Heart left ventricle (tissue), 16 donors: ENCODE data around the gene TPRN. TPM values are rescaled to one million over a fixed set of nuclear protein-coding genes. Genes with fewer than 3 reads are reported as not detected.

ENCODE experiments used
- ATAC-seq, 4 donors: fragments of 200-7000 bp; cut with Tn5 transposase; one replicate each; pipeline ENCODE4 v1.9.1; 2020 to 2022; ENCODE audit warnings: moderate library complexity in 4 of 4, mild to moderate bottlenecking in 3 of 4, moderate number of reproducible peaks in 1 of 4
- DNase-seq, 5 donors: peaks; one replicate each; pipeline ENCODE4 v3.0.0-alpha.2; 2020
- H3K27ac ChIP-seq, 12 donors: fragments of 200-600 bp; sonication (generic) in 4 of 12; one replicate each; pipeline versions ENCODE4 v1.5.0 to v1.8.0; 2016 to 2022; ENCODE audit warnings: mild to moderate bottlenecking in 2 of 12
- H3K27me3 ChIP-seq, 9 donors: fragments of 200-600 bp; sonication (generic) in 2 of 9; one replicate each; pipeline versions ENCODE4 v1.5.1 to v1.8.0; 2016 to 2022; ENCODE audit warnings: mild to moderate bottlenecking in 3 of 9
- H3K36me3 ChIP-seq, 9 donors: fragments of 200-600 bp; sonication (generic) in 2 of 9; one replicate each; pipeline versions ENCODE4 v1.5.0 to v1.8.0; 2018 to 2022; ENCODE audit warnings: mild to moderate bottlenecking in 2 of 9
- H3K4me1 ChIP-seq, 12 donors: fragments of 200-600 bp; sonication (generic) in 4 of 12; one replicate each; pipeline versions ENCODE4 v1.5.0 to v1.8.0; 2016 to 2022; ENCODE audit warnings: mild to moderate bottlenecking in 3 of 12
- H3K4me3 ChIP-seq, 12 donors: fragments of 200-600 bp; sonication (generic) in 4 of 12; one replicate each; pipeline versions ENCODE4 v1.5.0 to v1.8.0; 2017 to 2022; ENCODE audit warnings: mild to moderate bottlenecking in 9 of 12, moderate library complexity in 4 of 12
- H3K9me3 ChIP-seq, 12 donors: fragments of 200-600 bp; sonication (generic) in 4 of 12; one replicate each; pipeline versions ENCODE4 v1.5.0 to v1.8.0; 2016 to 2022; ENCODE audit warnings: mild to moderate bottlenecking in 1 of 12
- CTCF ChIP-seq, 12 donors: fragments of 200-600 bp; sonication (generic) in 4 of 12; IDR thresholded peaks; one replicate each; pipeline versions ENCODE4 v1.5.0 to v1.8.0; 2018 to 2022; ENCODE audit warnings: antibody characterized with exemption in 12 of 12, mild to moderate bottlenecking in 5 of 12
- POLR2A ChIP-seq, 2 donors: fragments of 450-650 bp; IDR thresholded peaks; one replicate each; pipeline ENCODE4 v1.6.1; 2017; ENCODE audit warnings: antibody characterized with exemption in 2 of 2, mild to moderate bottlenecking in 2 of 2, moderate library complexity in 2 of 2
- WGBS, 4 donors: extraction: QIAGEN DNeasy Blood & Tissue Kit in 2 of 4; methylation state at CpG; one replicate each; pipeline versions ENCODE4 v1.1.5 to v1.1.7; 2013 to 2018; 5-methylcytosine and 5-hydroxymethylcytosine counted together
- intact Hi-C, 10 donors: fragments of 100-400 bp; cut with DNase I; formaldehyde crosslinking; loops; one replicate each; pipeline versions ENCODE4 v1.11.1 to v1.14.2; 2022
- polyA plus RNA-seq, 2 donors: library from polyadenylated mRNA; stranded (reverse); fragments of 200-250 nt; gene quantifications; one replicate each; pipeline ENCODE4 v1.2.3, GENCODE V29; 2013
- total RNA-seq, 9 donors: library from RNA; depleted of rRNA in 2 of 9; stranded (reverse); fragments of >200 nt in 2 of 9; fragmentation: NEBNext Ultra II Directional in 3 of 9; extraction: Animal tissue kit (Norgen Biotek cat#: 25700) in 3 of 9; gene quantifications; one replicate each; pipeline versions ENCODE4 v1.1.0 to v1.2.4, GENCODE V29; 2016 to 2023
- donor health status: ischemic (EF 13 %, LVEDD 7.1; RV severe dilation, severe dysfunction).
- donor health status: healthy with polysubstance abuse.
- donor health status: DM: no; HTN: yes; CAD: no.
- donor health status: DM: no; HTN: no; CAD: no.
- donor health status: ischemic (EF 25% LVEDD 6.9; RV normal size, moderate dysfunction).
- donor health status: ischemic (EF 25% LVEDD 5.7; RV mildly dilated, moderate dysfunction).
- donor health status: healthy.
- donor health status: DM: yes; HTN: yes; CAD: no.
- donor health status: ischemic (EF 35%, LVEDD 5.7; RV mildly dilated, moderate dysfunction).
- donor health status: nonischemic (EF 11% LVEDD 7.7; RV severe dilation, severe dysfunction).
- donor health status: DM: yes; HTN: yes; CAD: no.
- donor health status: PGD.
- donor health status: ischemic (EF 29% LVEDD 5.4; RV normal size, mild dysfunction).
- donor health status: nonischemic (EF 23%, LVEDD 6.1; RV moderate dilation, normal function).

The TPRN gene
- total and polyA plus RNA-seq, 11 donors = 11.5 to 18.0 (median 16.6) TPM

GRCh38 chr9:137182836-137183235 is 17.7 kb downstream of the TPRN start:
- Histone ChIP-seq H3K27me3 (no peaks in the 10 kb centered on the region), H3K27ac (no peak overlapping the region), H3K4me3 (no peak overlapping the region), H3K9me3 (no peaks in the 10 kb centered on the region), H3K4me1 (peaks cover 7 to 33% (median 19%) of the 10 kb centered on the region in 12 donors), H3K36me3 (peaks cover 0 to 87% (median 64%) of the 10 kb centered on the region in 9 donors)
- ATAC-seq (no peak), DNase-seq (no peak)
- intact Hi-C loops = loop anchor here in 4 of 10 donors (10.0 kb wide), 2 partner anchors 58 to 68 kb away; partner anchors contain the start of gene DPP7 (in 1 of the 4)
- 86 to 96% (median 92%) methylated on average over 12 to 17 of the region's 17 CpGs for WGBS, 4 donors
- no peak for TF ChIP-seq POLR2A (IDR thresholded peaks at IDR 0.05)
- no peak for TF ChIP-seq CTCF (IDR thresholded peaks at IDR 0.05)

- 90 to 96% (median 95%) methylated on average over 21 to 22 of the region's 22 CpGs for WGBS, 4 donors
- intact Hi-C loops = loop anchor here in 4 of 10 donors (10.0 kb wide), 2 partner anchors 57 to 67 kb away; partner anchors contain the start of gene DPP7 (in 1 of the 4)
These were observed 18.9 kb downstream of the TPRN start for GRCh38 chr9:137181680-137182079.

DNA sequence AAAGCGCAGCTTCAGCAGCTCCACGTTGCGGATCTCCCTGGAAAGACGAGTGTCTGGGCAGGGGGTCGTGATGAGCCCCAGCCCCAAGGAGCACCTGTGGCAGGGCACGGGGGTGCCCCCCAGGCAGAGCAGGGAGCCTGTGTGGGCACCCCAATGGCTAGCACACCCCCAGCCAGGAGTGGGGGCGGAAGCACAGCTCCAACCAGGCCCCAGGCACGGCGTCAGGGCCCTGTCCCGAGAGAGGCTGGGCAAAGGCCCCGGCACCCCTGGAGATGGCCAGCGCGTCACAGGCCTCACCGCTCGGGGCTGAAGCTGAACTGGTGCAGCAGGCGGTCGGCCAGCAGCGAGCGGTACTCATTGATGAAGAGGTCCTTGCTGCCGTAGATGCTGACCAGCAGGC is 20.1 kb downstream of the TPRN start:
- peaks cover 0 to 9% (median 0%) of the 10 kb centered on the region in 12 donors for H3K4me1 ChIP-seq

More at GRCh38 chr9:137181680-137182079, 18.9 kb downstream of the TPRN start:
- Histone ChIP-seq H3K4me3 (no peak overlapping the region), H3K4me1 (peaks cover 0 to 21% (median 7%) of the 10 kb centered on the region in 12 donors), H3K36me3 (peaks cover 0 to 94% (median 68%) of the 10 kb centered on the region in 9 donors), H3K9me3 (no peaks in the 10 kb centered on the region), H3K27me3 (no peaks in the 10 kb centered on the region), H3K27ac (no peak overlapping the region)
- TF ChIP-seq POLR2A (IDR thresholded peaks at IDR 0.05) = no peak
- TF ChIP-seq CTCF (IDR thresholded peaks at IDR 0.05) = no peak
- ATAC-seq (no peak), DNase-seq (no peak)

More for the DNA sequence above, 20.1 kb downstream of the TPRN start:
- Histone ChIP-seq H3K36me3 (peaks cover 0 to 84% (median 62%) of the 10 kb centered on the region in 9 donors), H3K4me3 (no peak overlapping the region), H3K27me3 (no peaks in the 10 kb centered on the region), H3K27ac (no peak overlapping the region), H3K9me3 (no peaks in the 10 kb centered on the region)
- intact Hi-C loops = loop anchor here in 4 of 10 donors (10.0 kb wide), 2 partner anchors 56 to 66 kb away; partner anchors contain the start of gene DPP7 (in 1 of the 4)
- DNase-seq = no peak
- WGBS, 4 donors = 91 to 96% (median 94%) methylated on average over 6 to 20 of the region's 20 CpGs
- TF ChIP-seq CTCF (IDR thresholded peaks at IDR 0.05) (no peak), POLR2A (IDR thresholded peaks at IDR 0.05) (no peak)
- no peak for ATAC-seq
